Ecto neural progenitor cell (in vitro differentiated cells): ENCODE results near the gene ARHGAP28.
"Not testable (repeated sequence)": the region's sequence is repeated elsewhere in the genome, so short reads cannot be mapped to it uniquely, and the experiment has no call there.

Source experiments
- DNase-seq: peaks from one replicate; pipeline ENCODE4 v3.0.0-alpha.2; 2018; ENCODE audit warnings: low spot score

Gene ARHGAP28

GRCh38 chr18:6820314-6820713 lies 90.8 kb downstream of the ARHGAP28 start:
- no peak for DNase-seq

GRCh38 chr18:6821356-6821755 lies 91.8 kb downstream of the ARHGAP28 start:
- DNase-seq = no peak

GRCh38 chr18:6827161-6827560 lies 97.6 kb downstream of the ARHGAP28 start:
- not testable (repeated sequence) for DNase-seq

GRCh38 chr18:6827566-6827965 lies 98.0 kb downstream of the ARHGAP28 start:
- not testable (repeated sequence) for DNase-seq

GRCh38 chr18:6830916-6831315 lies 101.4 kb downstream of the ARHGAP28 start:
- no peak for DNase-seq

GRCh38 chr18:6835345-6835744 lies 105.8 kb downstream of the ARHGAP28 start:
- no peak for DNase-seq

GRCh38 chr18:6836331-6836730 lies 106.8 kb downstream of the ARHGAP28 start:
- no peak for DNase-seq

GRCh38 chr18:6837904-6838303 lies 108.4 kb downstream of the ARHGAP28 start:
- no peak for DNase-seq

- DNase-seq = no peak
These were observed 112.6 kb downstream of the ARHGAP28 start for GRCh38 chr18:6842081-6842480.

GRCh38 chr18:6843308-6843707 lies 113.8 kb downstream of the ARHGAP28 start:
- DNase-seq = no peak

- not testable (repeated sequence) for DNase-seq
These were observed 116.0 kb downstream of the ARHGAP28 start for GRCh38 chr18:6845521-6845920.

- DNase-seq = no peak
These were observed 120.9 kb downstream of the ARHGAP28 start for GRCh38 chr18:6850396-6850795.

GRCh38 chr18:6851480-6851879 lies 122.0 kb downstream of the ARHGAP28 start:
- DNase-seq = no peak

- DNase-seq = no peak
These were observed 125.3 kb downstream of the ARHGAP28 start for GRCh38 chr18:6854811-6855210.

GRCh38 chr18:6855767-6856166 lies 126.3 kb downstream of the ARHGAP28 start:
- no peak for DNase-seq

GRCh38 chr18:6857300-6857699 lies 127.8 kb downstream of the ARHGAP28 start:
- no peak for DNase-seq

- no peak for DNase-seq
These were observed 130.3 kb downstream of the ARHGAP28 start for GRCh38 chr18:6859676-6860422.

GRCh38 chr18:6860804-6861448 lies 131.4 kb downstream of the ARHGAP28 start:
- DNase-seq = no peak

GRCh38 chr18:6865251-6865650 lies 135.7 kb downstream of the ARHGAP28 start:
- no peak for DNase-seq

- no peak for DNase-seq
These were observed 137.1 kb downstream of the ARHGAP28 start for GRCh38 chr18:6866552-6867085.

GRCh38 chr18:6868033-6868432 lies 138.5 kb downstream of the ARHGAP28 start:
- DNase-seq = no peak

GRCh38 chr18:6871566-6871965 lies 142.1 kb downstream of the ARHGAP28 start:
- no peak for DNase-seq

- DNase-seq = no peak
These were observed 143.7 kb downstream of the ARHGAP28 start for GRCh38 chr18:6873040-6873751.
